ENCODE measurements around the gene CIB4.
"Not testable (repeated sequence)": the region's sequence is repeated elsewhere in the genome, so short reads cannot be mapped to it uniquely, and the experiment has no call there.

CIB4 gene

GRCh38 chr2:26668856-26669750, 27.9 kb upstream of the CIB4 start:
- no peak overlapping the region for H3K4me3 ChIP-seq (replicated peaks; ENCODE audit: low read depth, low read length)
- no peak for TF ChIP-seq CTCF (IDR thresholded peaks at IDR 0.05; ENCODE audit: low read length, missing control alignments)
- peak; percentile 29 for DNase-seq (ENCODE audit: low read depth)

- DNase-seq (ENCODE audit: low read depth): no peak
- no peak for TF ChIP-seq CTCF (IDR thresholded peaks at IDR 0.05; ENCODE audit: low read length, missing control alignments)
- H3K4me3 ChIP-seq (replicated peaks; ENCODE audit: low read depth, low read length): no peak overlapping the region
Observed at GRCh38 chr2:26668041-26668440, 26.9 kb upstream of the CIB4 start.

GRCh38 chr2:26666671-26667070, 25.5 kb upstream of the CIB4 start:
- TF ChIP-seq CTCF (IDR thresholded peaks at IDR 0.05; ENCODE audit: low read length, missing control alignments): no peak
- no peak for DNase-seq (ENCODE audit: low read depth)
- H3K4me3 ChIP-seq (replicated peaks; ENCODE audit: low read depth, low read length): no peak overlapping the region

GRCh38 chr2:26665296-26665695, 24.1 kb upstream of the CIB4 start:
- H3K4me3 ChIP-seq (replicated peaks; ENCODE audit: low read depth, low read length); DNase-seq (ENCODE audit: low read depth): not testable (repeated sequence)

GRCh38 chr2:26660363-26660962, 19.3 kb upstream of the CIB4 start:
- no peak for DNase-seq (ENCODE audit: low read depth)
- no peak for TF ChIP-seq CTCF (IDR thresholded peaks at IDR 0.05; ENCODE audit: low read length, missing control alignments)
- H3K4me3 ChIP-seq (replicated peaks; ENCODE audit: low read depth, low read length): no peak overlapping the region

- DNase-seq (ENCODE audit: low read depth): no peak
- no peak overlapping the region for H3K4me3 ChIP-seq (replicated peaks; ENCODE audit: low read depth, low read length)
- TF ChIP-seq CTCF (IDR thresholded peaks at IDR 0.05; ENCODE audit: low read length, missing control alignments): no peak
Observed at GRCh38 chr2:26658691-26659346, 17.7 kb upstream of the CIB4 start.

- DNase-seq (ENCODE audit: low read depth): no peak
- no peak overlapping the region for H3K4me3 ChIP-seq (replicated peaks; ENCODE audit: low read depth, low read length)
- no peak for TF ChIP-seq CTCF (IDR thresholded peaks at IDR 0.05; ENCODE audit: low read length, missing control alignments)
Observed at GRCh38 chr2:26657265-26657664, 16.1 kb upstream of the CIB4 start.

Measured in fibroblast of pulmonary artery (primary cell).